ENCODE results near the gene PGLYRP3.

Gene PGLYRP3

DNA sequence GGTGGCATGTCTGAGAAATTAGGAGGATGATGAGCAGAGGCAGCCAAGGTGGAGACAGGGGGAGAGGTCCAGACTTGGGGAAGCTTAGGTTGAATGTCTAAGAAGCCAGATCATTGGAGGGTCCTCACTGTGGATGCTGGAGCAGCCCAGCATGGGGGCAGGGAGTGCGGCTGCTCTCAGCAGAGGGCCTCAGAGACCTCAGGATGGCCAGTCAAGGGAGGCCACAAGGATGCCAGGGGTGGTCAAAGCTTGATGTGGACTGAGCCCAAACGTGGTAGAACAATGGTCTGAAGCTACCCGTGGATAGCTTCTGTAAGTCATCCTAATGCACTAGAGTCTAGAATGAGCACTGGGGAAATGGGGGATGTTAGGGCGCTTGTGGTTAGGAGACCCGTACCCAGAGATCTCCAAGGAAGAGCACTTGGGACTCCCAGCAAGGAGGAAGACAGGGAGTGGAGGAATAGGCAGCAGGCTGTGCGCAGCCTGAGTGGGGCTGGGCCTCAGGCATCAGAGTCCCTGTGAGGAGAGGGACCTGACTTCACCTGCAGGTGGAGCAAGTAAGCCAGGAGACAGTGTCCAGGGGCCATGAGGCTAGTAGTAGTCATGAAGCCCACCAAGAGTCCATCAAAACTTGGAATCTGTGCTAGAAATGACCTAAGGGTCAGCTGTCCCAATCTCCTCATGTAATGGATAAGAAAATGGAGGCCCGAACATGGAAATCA, 40.6 kb upstream of the PGLYRP3 start:
- Histone ChIP-seq H3K4me1 (no peaks in the 10 kb centered on the region), H3K27ac (no peak overlapping the region), H3K9ac (no peak overlapping the region), H3K79me2 (no peaks in the 10 kb centered on the region), H2AFZ (no peak overlapping the region), H3K27me3 (ENCODE audit: control insufficient read depth, insufficient read depth, low read length) (no peaks in the 10 kb centered on the region), H3K36me3 (ENCODE audit: control insufficient read depth, insufficient read depth, low read length) (no peaks in the 10 kb centered on the region), H3K9me3 (ENCODE audit: control insufficient read depth, low read length) (no peaks in the 10 kb centered on the region), H3K4me3 (ENCODE audit: low read depth, low read length) (no peak overlapping the region), H3K4me2 (ENCODE audit: low read length) (no peak overlapping the region)
- TF ChIP-seq, protein P1, sequence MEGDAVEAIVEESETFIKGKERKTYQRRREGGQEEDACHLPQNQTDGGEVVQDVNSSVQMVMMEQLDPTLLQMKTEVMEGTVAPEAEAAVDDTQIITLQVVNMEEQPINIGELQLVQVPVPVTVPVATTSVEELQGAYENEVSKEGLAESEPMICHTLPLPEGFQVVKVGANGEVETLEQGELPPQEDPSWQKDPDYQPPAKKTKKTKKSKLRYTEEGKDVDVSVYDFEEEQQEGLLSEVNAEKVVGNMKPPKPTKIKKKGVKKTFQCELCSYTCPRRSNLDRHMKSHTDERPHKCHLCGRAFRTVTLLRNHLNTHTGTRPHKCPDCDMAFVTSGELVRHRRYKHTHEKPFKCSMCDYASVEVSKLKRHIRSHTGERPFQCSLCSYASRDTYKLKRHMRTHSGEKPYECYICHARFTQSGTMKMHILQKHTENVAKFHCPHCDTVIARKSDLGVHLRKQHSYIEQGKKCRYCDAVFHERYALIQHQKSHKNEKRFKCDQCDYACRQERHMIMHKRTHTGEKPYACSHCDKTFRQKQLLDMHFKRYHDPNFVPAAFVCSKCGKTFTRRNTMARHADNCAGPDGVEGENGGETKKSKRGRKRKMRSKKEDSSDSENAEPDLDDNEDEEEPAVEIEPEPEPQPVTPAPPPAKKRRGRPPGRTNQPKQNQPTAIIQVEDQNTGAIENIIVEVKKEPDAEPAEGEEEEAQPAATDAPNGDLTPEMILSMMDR (IDR thresholded peaks at IDR 0.05): no peak

DNA sequence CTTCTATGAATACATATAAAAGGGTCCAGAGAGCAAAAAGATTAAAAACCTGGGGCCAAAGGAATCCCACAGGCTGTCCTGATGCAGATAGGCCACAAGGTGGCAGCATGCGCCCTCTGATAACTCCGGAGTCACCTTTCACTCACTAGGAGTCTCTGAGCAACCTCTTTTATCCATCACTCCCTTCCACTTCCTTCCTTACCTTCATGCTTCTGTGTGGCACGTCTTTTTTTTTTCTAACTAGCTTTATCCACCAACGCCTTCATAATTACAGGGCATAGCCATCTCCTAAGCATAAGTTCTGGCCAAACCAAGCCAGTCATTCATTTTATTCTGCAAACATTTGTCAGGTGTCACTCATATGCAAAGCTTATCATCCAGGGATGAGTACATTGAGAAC, 39.8 kb upstream of the PGLYRP3 start:
- Histone ChIP-seq H3K27me3 (ENCODE audit: control insufficient read depth, insufficient read depth, low read length) (no peaks in the 10 kb centered on the region), H3K4me2 (ENCODE audit: low read length) (no peak overlapping the region), H3K4me1 (no peaks in the 10 kb centered on the region), H3K9me3 (ENCODE audit: control insufficient read depth, low read length) (no peaks in the 10 kb centered on the region), H3K79me2 (no peaks in the 10 kb centered on the region), H3K36me3 (ENCODE audit: control insufficient read depth, insufficient read depth, low read length) (no peaks in the 10 kb centered on the region), H3K27ac (no peak overlapping the region), H3K4me3 (ENCODE audit: low read depth, low read length) (no peak overlapping the region), H2AFZ (no peak overlapping the region), H3K9ac (no peak overlapping the region)
- TF ChIP-seq, protein P1 (IDR thresholded peaks at IDR 0.05): peak; percentile 72

DNA sequence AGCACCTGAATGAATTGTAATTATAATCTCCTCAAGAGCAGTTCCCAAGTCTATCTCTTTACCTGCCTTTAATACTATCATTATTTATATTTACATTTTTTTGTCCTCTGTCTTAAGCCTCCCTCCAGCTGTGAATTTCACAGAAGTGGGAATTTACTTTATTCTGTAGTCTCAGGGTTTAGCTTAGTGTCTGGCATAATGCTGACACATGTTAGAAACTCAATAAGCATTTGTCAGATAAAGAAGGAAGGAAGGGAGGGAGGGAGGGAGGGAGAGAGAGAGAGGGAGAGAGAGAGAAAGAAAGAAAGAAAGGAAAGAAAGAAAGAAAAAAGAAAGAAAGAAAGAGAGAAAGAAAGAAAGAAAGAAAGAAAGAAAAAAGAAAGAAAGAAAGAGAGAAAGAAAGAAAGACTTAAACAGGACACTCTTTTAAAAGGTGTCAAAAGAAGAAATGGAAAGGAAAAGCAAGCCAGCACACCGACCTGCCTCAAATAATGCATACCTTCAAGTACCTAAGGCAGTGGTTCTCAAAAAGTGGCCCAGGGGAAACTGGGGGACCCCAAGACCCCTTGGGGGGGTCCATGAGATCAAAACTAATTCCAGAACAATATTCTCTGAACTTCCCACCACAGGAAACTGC, 37.7 kb upstream of the PGLYRP3 start:
- Histone ChIP-seq H3K9me3 (ENCODE audit: control insufficient read depth, low read length) (no peaks in the 10 kb centered on the region), H3K79me2 (no peaks in the 10 kb centered on the region), H3K27me3 (ENCODE audit: control insufficient read depth, insufficient read depth, low read length) (no peaks in the 10 kb centered on the region), H3K9ac (no peak overlapping the region), H3K4me3 (ENCODE audit: low read depth, low read length) (no peak overlapping the region), H2AFZ (no peak overlapping the region), H3K4me2 (ENCODE audit: low read length) (no peak overlapping the region), H3K4me1 (no peaks in the 10 kb centered on the region), H3K27ac (no peak overlapping the region), H3K36me3 (ENCODE audit: control insufficient read depth, insufficient read depth, low read length) (no peaks in the 10 kb centered on the region)
- TF ChIP-seq, protein P1 (IDR thresholded peaks at IDR 0.05): no peak

DNA sequence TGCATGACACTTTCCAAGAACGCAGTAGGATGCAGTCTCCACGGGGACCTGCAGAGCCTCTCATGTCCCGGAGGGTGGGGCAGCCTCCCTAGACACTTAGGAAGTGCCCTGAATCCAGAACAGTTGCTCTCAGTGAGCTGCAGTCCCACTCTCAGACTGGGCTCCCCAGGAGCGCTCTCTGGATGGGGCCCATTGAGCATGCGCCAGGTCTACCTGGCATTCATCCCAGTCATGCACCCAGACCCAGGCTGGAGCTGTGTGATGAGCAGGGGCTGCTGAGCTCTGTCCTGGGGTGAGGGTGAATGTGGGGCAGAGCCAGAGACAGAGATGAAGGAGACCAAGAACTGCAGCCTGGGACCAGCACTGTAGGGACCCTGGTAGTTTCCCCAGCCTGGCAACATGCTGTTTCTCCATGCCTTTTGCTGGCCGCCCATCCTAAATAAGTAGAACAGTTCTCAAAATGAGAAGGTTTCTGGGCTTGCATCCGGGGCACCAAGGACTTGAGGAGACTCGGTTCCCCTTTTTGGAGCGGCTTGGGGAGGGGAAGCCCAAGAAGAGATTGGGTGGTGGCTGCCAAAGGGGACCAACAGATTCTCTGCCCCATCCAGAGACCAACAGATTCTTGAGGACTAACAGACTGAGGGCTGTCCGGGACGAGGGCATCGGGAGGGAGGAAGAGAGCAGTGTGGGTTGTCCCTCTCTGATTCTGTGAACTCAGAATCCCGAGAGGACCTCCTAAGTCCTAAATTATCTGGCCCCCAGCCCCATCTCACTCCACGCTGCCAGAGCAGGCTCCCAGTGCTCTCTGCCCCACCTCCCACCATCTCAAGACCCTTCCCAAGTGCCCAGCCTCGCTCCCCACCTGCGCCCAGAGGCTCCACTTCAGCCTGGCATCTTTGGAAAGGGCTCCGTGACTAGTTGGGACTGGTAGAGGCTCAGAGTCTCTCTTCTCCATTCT, 36.9 kb upstream of the PGLYRP3 start:
- Histone ChIP-seq H3K9me3 (ENCODE audit: control insufficient read depth, low read length) (no peaks in the 10 kb centered on the region), H3K27ac (no peak overlapping the region), H3K4me1 (no peaks in the 10 kb centered on the region), H3K4me2 (ENCODE audit: low read length) (no peak overlapping the region), H3K4me3 (ENCODE audit: low read depth, low read length) (no peak overlapping the region), H3K79me2 (no peaks in the 10 kb centered on the region), H3K36me3 (ENCODE audit: control insufficient read depth, insufficient read depth, low read length) (no peaks in the 10 kb centered on the region), H2AFZ (no peak overlapping the region), H3K27me3 (ENCODE audit: control insufficient read depth, insufficient read depth, low read length) (no peaks in the 10 kb centered on the region), H3K9ac (no peak overlapping the region)
- TF ChIP-seq, protein P1 (IDR thresholded peaks at IDR 0.05): no peak

All from parathyroid adenoma (tissue), 2 donors.